Vagina (tissue), 2 donors: ENCODE results near the gene TRDN. TPM values are rescaled to one million over a fixed set of nuclear protein-coding genes. Genes with fewer than 3 reads are reported as not detected.

Experiments used
- DNase-seq, 2 donors: peaks; one replicate each; pipeline ENCODE4 v3.0.0-alpha.2; 2017; ENCODE audit errors: extremely low spot score in 2 of 2
- H3K27ac ChIP-seq: fragments of 200-600 bp; sonication (generic); one replicate; pipeline ENCODE4 v1.5.1; 2019
- H3K27me3 ChIP-seq: fragments of 200-600 bp; sonication (generic); one replicate; pipeline ENCODE4 v1.5.1; 2019
- H3K36me3 ChIP-seq, 2 donors: fragments of 200-600 bp; sonication (generic); one replicate each; pipeline ENCODE4 v1.5.1; 2017 to 2019
- H3K4me1 ChIP-seq: fragments of 200-600 bp; sonication (generic); one replicate; pipeline ENCODE4 v1.5.1; 2019
- H3K4me3 ChIP-seq, 2 donors: fragments of 200-600 bp; sonication (generic); 1 replicate in 1 of 2; 2 replicates in 1 of 2; pipeline ENCODE4 v1.5.1; 2016 to 2019
- H3K9me3 ChIP-seq: fragments of 200-600 bp; sonication (generic); one replicate; pipeline ENCODE4 v1.5.1; 2019
- POLR2A ChIP-seq, 2 donors: fragments of 450-650 bp; IDR thresholded peaks; one replicate each; pipeline ENCODE4 v1.6.1; 2017; ENCODE audit warnings: antibody characterized with exemption in 2 of 2, mild to moderate bottlenecking in 2 of 2, moderate library complexity in 2 of 2
- POLR2AphosphoS5 ChIP-seq, 2 donors: sonication (generic); formaldehyde crosslinking; IDR thresholded peaks; one replicate each; pipeline ENCODE4 v1.9.0; 2017; ENCODE audit warnings: antibody characterized with exemption in 2 of 2, mild to moderate bottlenecking in 2 of 2, low read depth in 1 of 2; ENCODE audit not compliant: insufficient read depth in 1 of 2
- intact Hi-C: fragments of 100-400 bp; cut with DNase I; formaldehyde crosslinking; loops from one replicate; pipeline ENCODE4 v1.15.1; 2023
- total RNA-seq: library from RNA; depleted of rRNA; stranded (reverse); fragments of >200 nt; gene quantifications from one replicate; pipeline ENCODE4 v1.2.3, GENCODE V29; 2016
- TF ChIP-seq, protein P1 (sequence below), 3 experiments: fragments of 450-650 bp in 2 of 3; fragments of 200-600 bp in 1 of 3; sonication (generic) in 1 of 3; IDR thresholded peaks; one replicate each; pipeline ENCODE4 v1.5.1; 2017 to 2019; ENCODE audit warnings: antibody characterized with exemption in 3 of 3, mild to moderate bottlenecking in 2 of 3, moderate library complexity in 2 of 3

Gene TRDN
- total RNA-seq, 1 donor from 2014 or later = not detected

- no peak for TF ChIP-seq POLR2A (IDR thresholded peaks at IDR 0.05)
- DNase-seq = no peak
- no peaks in the 10 kb centered on the region for H3K9me3 ChIP-seq
- no peaks in the 10 kb centered on the region for H3K4me1 ChIP-seq
- H3K27ac ChIP-seq = no peak overlapping the region
- H3K36me3 ChIP-seq = no peaks in the 10 kb centered on the region
- intact Hi-C loops = no loop called here
- no peaks in the 10 kb centered on the region for H3K27me3 ChIP-seq
- no peak overlapping the region for H3K4me3 ChIP-seq
Measured at GRCh38 chr6:123518441-123519188, 118.1 kb downstream of the TRDN start.

DNA sequence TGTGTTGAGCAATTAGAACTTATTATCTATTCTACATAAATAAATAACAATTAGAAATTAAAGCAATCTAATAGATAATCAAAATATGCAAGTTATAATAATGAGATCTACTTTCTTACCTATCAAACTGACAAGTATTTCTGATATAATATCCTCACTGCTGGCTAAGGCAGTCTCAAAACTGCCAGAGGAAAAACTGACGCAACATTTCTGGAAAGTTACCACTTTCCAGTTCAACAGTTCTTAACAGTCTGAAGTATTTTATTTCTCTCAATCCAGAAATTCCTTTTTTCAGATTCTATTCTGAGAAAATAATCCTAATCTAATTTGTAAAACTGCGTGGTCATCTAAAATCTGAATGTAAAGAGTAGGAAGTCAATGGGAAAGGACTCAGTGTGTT, 121.0 kb downstream of the TRDN start:
- Histone ChIP-seq H3K4me3 (no peak overlapping the region), H3K4me1 (no peaks in the 10 kb centered on the region), H3K27ac (no peak overlapping the region), H3K9me3 (no peaks in the 10 kb centered on the region), H3K27me3 (no peaks in the 10 kb centered on the region), H3K36me3 (no peaks in the 10 kb centered on the region)
- intact Hi-C loops = no loop called here
- DNase-seq = no peak
- TF ChIP-seq POLR2A (IDR thresholded peaks at IDR 0.05) = no peak
- TF ChIP-seq, protein P1, sequence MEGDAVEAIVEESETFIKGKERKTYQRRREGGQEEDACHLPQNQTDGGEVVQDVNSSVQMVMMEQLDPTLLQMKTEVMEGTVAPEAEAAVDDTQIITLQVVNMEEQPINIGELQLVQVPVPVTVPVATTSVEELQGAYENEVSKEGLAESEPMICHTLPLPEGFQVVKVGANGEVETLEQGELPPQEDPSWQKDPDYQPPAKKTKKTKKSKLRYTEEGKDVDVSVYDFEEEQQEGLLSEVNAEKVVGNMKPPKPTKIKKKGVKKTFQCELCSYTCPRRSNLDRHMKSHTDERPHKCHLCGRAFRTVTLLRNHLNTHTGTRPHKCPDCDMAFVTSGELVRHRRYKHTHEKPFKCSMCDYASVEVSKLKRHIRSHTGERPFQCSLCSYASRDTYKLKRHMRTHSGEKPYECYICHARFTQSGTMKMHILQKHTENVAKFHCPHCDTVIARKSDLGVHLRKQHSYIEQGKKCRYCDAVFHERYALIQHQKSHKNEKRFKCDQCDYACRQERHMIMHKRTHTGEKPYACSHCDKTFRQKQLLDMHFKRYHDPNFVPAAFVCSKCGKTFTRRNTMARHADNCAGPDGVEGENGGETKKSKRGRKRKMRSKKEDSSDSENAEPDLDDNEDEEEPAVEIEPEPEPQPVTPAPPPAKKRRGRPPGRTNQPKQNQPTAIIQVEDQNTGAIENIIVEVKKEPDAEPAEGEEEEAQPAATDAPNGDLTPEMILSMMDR (IDR thresholded peaks at IDR 0.05) = no peak
- TF ChIP-seq POLR2AphosphoS5 (IDR thresholded peaks at IDR 0.05; ENCODE audit: insufficient read depth in 1 of 2, low read depth in 1 of 2) = no peak

DNA sequence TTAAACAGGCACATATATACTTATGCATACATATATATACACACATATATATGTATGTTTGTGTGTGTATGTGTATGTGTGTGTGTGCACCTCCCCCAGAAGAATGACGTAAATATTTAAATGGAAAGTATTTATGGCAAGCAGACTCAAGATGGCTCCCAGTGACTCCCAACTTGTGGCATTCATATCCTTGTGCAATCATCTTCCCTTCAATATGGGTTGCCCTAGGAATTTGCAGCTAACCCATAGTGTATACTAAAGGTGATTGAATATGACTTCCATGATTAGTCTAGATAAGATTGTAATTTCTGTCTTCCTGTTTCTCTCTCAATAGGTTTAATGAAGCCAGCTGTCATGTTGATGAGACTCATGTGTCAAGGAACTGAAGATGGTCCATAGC, 127.6 kb downstream of the TRDN start:
- intact Hi-C loops = no loop called here
- Histone ChIP-seq H3K4me3 (no peak overlapping the region), H3K9me3 (no peaks in the 10 kb centered on the region), H3K27me3 (no peaks in the 10 kb centered on the region), H3K4me1 (no peaks in the 10 kb centered on the region), H3K27ac (no peak overlapping the region), H3K36me3 (no peaks in the 10 kb centered on the region)
- TF ChIP-seq POLR2A (IDR thresholded peaks at IDR 0.05) = no peak
- TF ChIP-seq POLR2AphosphoS5 (IDR thresholded peaks at IDR 0.05; ENCODE audit: insufficient read depth in 1 of 2, low read depth in 1 of 2) = no peak
- TF ChIP-seq, protein P1 (IDR thresholded peaks at IDR 0.05) = no peak
- DNase-seq = no peak

- no peaks in the 10 kb centered on the region for H3K36me3 ChIP-seq
- intact Hi-C loops = no loop called here
- H3K27me3 ChIP-seq = no peaks in the 10 kb centered on the region
- no peaks in the 10 kb centered on the region for H3K9me3 ChIP-seq
- TF ChIP-seq POLR2AphosphoS5 (IDR thresholded peaks at IDR 0.05; ENCODE audit: insufficient read depth in 1 of 2, low read depth in 1 of 2) (no peak), POLR2A (IDR thresholded peaks at IDR 0.05) (no peak)
- TF ChIP-seq, protein P1 (IDR thresholded peaks at IDR 0.05) = no peak
- DNase-seq = no peak
- no peak overlapping the region for H3K4me3 ChIP-seq
- H3K27ac ChIP-seq = no peak overlapping the region
- no peaks in the 10 kb centered on the region for H3K4me1 ChIP-seq
Measured at GRCh38 chr6:123508290-123508689, 128.5 kb downstream of the TRDN start.

GRCh38 chr6:123507582-123507981, 129.2 kb downstream of the TRDN start:
- no peak for DNase-seq
- Histone ChIP-seq H3K4me3 (no peak overlapping the region), H3K27me3 (no peaks in the 10 kb centered on the region), H3K27ac (no peak overlapping the region), H3K36me3 (no peaks in the 10 kb centered on the region), H3K9me3 (no peaks in the 10 kb centered on the region), H3K4me1 (no peaks in the 10 kb centered on the region)
- intact Hi-C loops = no loop called here
- TF ChIP-seq POLR2AphosphoS5 (IDR thresholded peaks at IDR 0.05; ENCODE audit: insufficient read depth in 1 of 2, low read depth in 1 of 2) (no peak), POLR2A (IDR thresholded peaks at IDR 0.05) (no peak)
- TF ChIP-seq, protein P1 (IDR thresholded peaks at IDR 0.05) = no peak
